GM19099 (cell line): Measurements from ENCODE around the gene ANO10.

ENCODE experiments used
- POLR2A ChIP-seq: IDR thresholded peaks from 3 replicates; pipeline ENCODE4 v1.6.1; 2011; ENCODE audit warnings: low read depth; ENCODE audit not compliant: insufficient read length; ENCODE audit errors: extremely low read depth

The ANO10 gene

GRCh38 chr3:43637702-43638101 is 15.9 kb upstream of the ANO10 start:
- TF ChIP-seq POLR2A, result no peak

GRCh38 chr3:43632986-43633385 is 11.2 kb upstream of the ANO10 start:
- no peak for TF ChIP-seq POLR2A

- TF ChIP-seq POLR2A, result no peak
Observed at GRCh38 chr3:43632269-43632733, 10.5 kb upstream of the ANO10 start.

GRCh38 chr3:43629741-43630140 is 7.9 kb upstream of the ANO10 start:
- no peak for TF ChIP-seq POLR2A

- TF ChIP-seq POLR2A, result no peak
Observed at GRCh38 chr3:43629257-43629656, 7.4 kb upstream of the ANO10 start.

- TF ChIP-seq POLR2A, result peak; percentile 43
Observed at GRCh38 chr3:43627360-43627759, 5.5 kb upstream of the ANO10 start.

- TF ChIP-seq POLR2A, result no peak
Observed at GRCh38 chr3:43624619-43625305, 3.0 kb upstream of the ANO10 start.

GRCh38 chr3:43620831-43621655 is 768 bp downstream of the ANO10 start:
- no peak for TF ChIP-seq POLR2A

GRCh38 chr3:43619588-43619987 is 2.2 kb downstream of the ANO10 start:
- no peak for TF ChIP-seq POLR2A

GRCh38 chr3:43618142-43618541 is 3.7 kb downstream of the ANO10 start:
- TF ChIP-seq POLR2A, result no peak

GRCh38 chr3:43616034-43616433 is 5.8 kb downstream of the ANO10 start:
- no peak for TF ChIP-seq POLR2A

- no peak for TF ChIP-seq POLR2A
Observed at GRCh38 chr3:43615133-43615532, 6.7 kb downstream of the ANO10 start.

- no peak for TF ChIP-seq POLR2A
Observed at GRCh38 chr3:43613976-43614375, 7.8 kb downstream of the ANO10 start.

- TF ChIP-seq POLR2A, result no peak
Observed at GRCh38 chr3:43612419-43612818, 9.4 kb downstream of the ANO10 start.

GRCh38 chr3:43609406-43609805 is 12.4 kb downstream of the ANO10 start:
- TF ChIP-seq POLR2A, result no peak

- no peak for TF ChIP-seq POLR2A
Observed at GRCh38 chr3:43608751-43609150, 13.1 kb downstream of the ANO10 start.
